ENCODE measurements around the gene DCAF15.

DCAF15 gene

GRCh38 chr19:13954185-13954584 is 1.9 kb downstream of the DCAF15 start:
- TF ChIP-seq POLR2AphosphoS5 (IDR thresholded peaks at IDR 0.05; ENCODE audit: low read depth, low read length), result no peak
- no peak for TF ChIP-seq POLR2A (IDR thresholded peaks at IDR 0.05; ENCODE audit: low read depth, low read length)
- no peak for TF ChIP-seq TAF1 (IDR thresholded peaks at IDR 0.05; ENCODE audit: borderline replicate concordance, low read depth, low read length)
- FAIRE-seq, result no peak
- no peak for DNase-seq (ENCODE audit: insufficient read length)

- TF ChIP-seq POLR2AphosphoS5 (IDR thresholded peaks at IDR 0.05; ENCODE audit: low read depth, low read length) (no peak), TAF1 (IDR thresholded peaks at IDR 0.05; ENCODE audit: borderline replicate concordance, low read depth, low read length) (no peak), POLR2A (IDR thresholded peaks at IDR 0.05; ENCODE audit: low read depth, low read length) (no peak)
- FAIRE-seq (no peak), DNase-seq (ENCODE audit: insufficient read length) (no peak)
Observed at GRCh38 chr19:13955662-13956364, 3.5 kb downstream of the DCAF15 start.

- no peak for FAIRE-seq
- no peak for TF ChIP-seq TAF1 (IDR thresholded peaks at IDR 0.05; ENCODE audit: borderline replicate concordance, low read depth, low read length)
- TF ChIP-seq POLR2A (IDR thresholded peaks at IDR 0.05; ENCODE audit: low read depth, low read length), result no peak
- no peak for TF ChIP-seq POLR2AphosphoS5 (IDR thresholded peaks at IDR 0.05; ENCODE audit: low read depth, low read length)
- DNase-seq (ENCODE audit: insufficient read length), result no peak
Observed at GRCh38 chr19:13956365-13956744, 4.0 kb downstream of the DCAF15 start.

GRCh38 chr19:13957051-13957450 is 4.7 kb downstream of the DCAF15 start:
- FAIRE-seq (no peak), DNase-seq (ENCODE audit: insufficient read length) (no peak)
- TF ChIP-seq POLR2AphosphoS5 (IDR thresholded peaks at IDR 0.05; ENCODE audit: low read depth, low read length) (no peak), POLR2A (IDR thresholded peaks at IDR 0.05; ENCODE audit: low read depth, low read length) (no peak), TAF1 (IDR thresholded peaks at IDR 0.05; ENCODE audit: borderline replicate concordance, low read depth, low read length) (no peak)

GRCh38 chr19:13958043-13958442 is 5.7 kb downstream of the DCAF15 start:
- no peak for FAIRE-seq
- TF ChIP-seq TAF1 (IDR thresholded peaks at IDR 0.05; ENCODE audit: borderline replicate concordance, low read depth, low read length) (no peak), POLR2AphosphoS5 (IDR thresholded peaks at IDR 0.05; ENCODE audit: low read depth, low read length) (no peak), POLR2A (IDR thresholded peaks at IDR 0.05; ENCODE audit: low read depth, low read length) (no peak)
- no peak for DNase-seq (ENCODE audit: insufficient read length)

- FAIRE-seq, result no peak
- TF ChIP-seq TAF1 (IDR thresholded peaks at IDR 0.05; ENCODE audit: borderline replicate concordance, low read depth, low read length) (no peak), POLR2A (IDR thresholded peaks at IDR 0.05; ENCODE audit: low read depth, low read length) (no peak), POLR2AphosphoS5 (IDR thresholded peaks at IDR 0.05; ENCODE audit: low read depth, low read length) (no peak)
Observed at GRCh38 chr19:13959141-13959961, 7.0 kb downstream of the DCAF15 start.

GRCh38 chr19:13959962-13960862 is 7.9 kb downstream of the DCAF15 start:
- FAIRE-seq (no peak), DNase-seq (ENCODE audit: insufficient read length) (no peak)
- TF ChIP-seq POLR2AphosphoS5 (IDR thresholded peaks at IDR 0.05; ENCODE audit: low read depth, low read length) (no peak), POLR2A (IDR thresholded peaks at IDR 0.05; ENCODE audit: low read depth, low read length) (no peak; the same call in 1 of the 2 replicates), TAF1 (IDR thresholded peaks at IDR 0.05; ENCODE audit: borderline replicate concordance, low read depth, low read length) (no peak)

More at GRCh38 chr19:13959141-13959961, 7.0 kb downstream of the DCAF15 start:
- DNase-seq (ENCODE audit: insufficient read length), result no peak

GRCh38 chr19:13960863-13961784 is 8.8 kb downstream of the DCAF15 start:
- FAIRE-seq (no peak), DNase-seq (ENCODE audit: insufficient read length) (no peak)

GRCh38 chr19:13961826-13962698 is 9.8 kb downstream of the DCAF15 start:
- no peak for FAIRE-seq
- no peak for TF ChIP-seq POLR2A (IDR thresholded peaks at IDR 0.05; ENCODE audit: low read depth, low read length)
- TF ChIP-seq POLR2AphosphoS5 (IDR thresholded peaks at IDR 0.05; ENCODE audit: low read depth, low read length), result no peak
- no peak for TF ChIP-seq TAF1 (IDR thresholded peaks at IDR 0.05; ENCODE audit: borderline replicate concordance, low read depth, low read length)
- DNase-seq (ENCODE audit: insufficient read length), result no peak

More at GRCh38 chr19:13960863-13961784, 8.8 kb downstream of the DCAF15 start:
- no peak for TF ChIP-seq TAF1 (IDR thresholded peaks at IDR 0.05; ENCODE audit: borderline replicate concordance, low read depth, low read length)
- no peak for TF ChIP-seq POLR2AphosphoS5 (IDR thresholded peaks at IDR 0.05; ENCODE audit: low read depth, low read length)
- TF ChIP-seq POLR2A (IDR thresholded peaks at IDR 0.05; ENCODE audit: low read depth, low read length), result no peak
